Measurements from ENCODE around the gene NCAPD2.
"Not testable (repeated sequence)": the region's sequence is repeated elsewhere in the genome, so short reads cannot be mapped to it uniquely, and the experiment has no call there.

The NCAPD2 gene

GRCh38 chr12:6466184-6466573 lies 27.7 kb upstream of the NCAPD2 start:
- TF ChIP-seq SPI1 (IDR thresholded peaks at IDR 0.05; ENCODE audit: borderline replicate concordance, low read depth) (no peak), REST (IDR thresholded peaks at IDR 0.05; ENCODE audit: insufficient replicate concordance, low read depth) (no peak), GABPA (IDR thresholded peaks at IDR 0.05; ENCODE audit: low read depth) (no peak), POLR2AphosphoS5 (IDR thresholded peaks at IDR 0.05; ENCODE audit: low read depth) (no peak), CTCF (IDR thresholded peaks at IDR 0.05; ENCODE audit: insufficient read depth, low read length) (no peak)
- DNase-seq (ENCODE audit: low read depth in 1 of 2, low spot score in 1 of 2), result no peak
- no peak overlapping the region for H3K4me3 ChIP-seq (replicated peaks; ENCODE audit: insufficient read depth, low read length)
- H3K27ac ChIP-seq (replicated peaks), result no peak overlapping the region
- no peaks in the 10 kb centered on the region for H3K27me3 ChIP-seq (ENCODE audit: insufficient read depth, poor library complexity, severe bottlenecking)

- H3K27ac ChIP-seq (replicated peaks); H3K4me3 ChIP-seq (replicated peaks; ENCODE audit: insufficient read depth, low read length); DNase-seq (ENCODE audit: low read depth in 1 of 2, low spot score in 1 of 2); H3K27me3 ChIP-seq (ENCODE audit: insufficient read depth, poor library complexity, severe bottlenecking): not testable (repeated sequence)
These were observed 27.2 kb upstream of the NCAPD2 start for GRCh38 chr12:6466751-6467150.

GRCh38 chr12:6467571-6468282 lies 26.2 kb upstream of the NCAPD2 start:
- not testable (repeated sequence) for H3K27ac ChIP-seq (replicated peaks); H3K4me3 ChIP-seq (replicated peaks; ENCODE audit: insufficient read depth, low read length); DNase-seq (ENCODE audit: low read depth in 1 of 2, low spot score in 1 of 2); H3K27me3 ChIP-seq (ENCODE audit: insufficient read depth, poor library complexity, severe bottlenecking)

- Histone ChIP-seq H3K27me3 (ENCODE audit: insufficient read depth, poor library complexity, severe bottlenecking) (no peaks in the 10 kb centered on the region), H3K27ac (replicated peaks) (no peak overlapping the region), H3K4me3 (replicated peaks; ENCODE audit: insufficient read depth, low read length) (no peak overlapping the region)
- no peak for DNase-seq (ENCODE audit: low read depth in 1 of 2, low spot score in 1 of 2)
- TF ChIP-seq REST (IDR thresholded peaks at IDR 0.05; ENCODE audit: insufficient replicate concordance, low read depth), result no peak
- TF ChIP-seq SPI1 (IDR thresholded peaks at IDR 0.05; ENCODE audit: borderline replicate concordance, low read depth), result no peak
- TF ChIP-seq CTCF (IDR thresholded peaks at IDR 0.05; ENCODE audit: insufficient read depth, low read length), result no peak
- TF ChIP-seq GABPA (IDR thresholded peaks at IDR 0.05; ENCODE audit: low read depth), result no peak
- no peak for TF ChIP-seq POLR2AphosphoS5 (IDR thresholded peaks at IDR 0.05; ENCODE audit: low read depth)
These were observed 25.7 kb upstream of the NCAPD2 start for GRCh38 chr12:6468283-6468575.

GRCh38 chr12:6469092-6469491 lies 24.8 kb upstream of the NCAPD2 start:
- Histone ChIP-seq H3K4me3 (replicated peaks; ENCODE audit: insufficient read depth, low read length) (peak overlapping the region; percentile 77), H3K27ac (replicated peaks) (no peak overlapping the region), H3K27me3 (ENCODE audit: insufficient read depth, poor library complexity, severe bottlenecking) (no peaks in the 10 kb centered on the region)
- no peak for TF ChIP-seq GABPA (IDR thresholded peaks at IDR 0.05; ENCODE audit: low read depth)
- TF ChIP-seq REST (IDR thresholded peaks at IDR 0.05; ENCODE audit: insufficient replicate concordance, low read depth), result no peak
- no peak for DNase-seq (ENCODE audit: low read depth in 1 of 2, low spot score in 1 of 2)

Measured in HL-60 (cell line).